GM12874 (cell line): Measurements from ENCODE around the gene EIF2B2.

Experiments
- TF ChIP-seq, protein P1 (sequence below): IDR thresholded peaks from 2 replicates; pipeline ENCODE4 v1.5.1; 2011; ENCODE audit warnings: low read depth, mild to moderate bottlenecking, control low read depth, low read length, moderate library complexity; ENCODE audit not compliant: insufficient read depth

The EIF2B2 gene

DNA sequence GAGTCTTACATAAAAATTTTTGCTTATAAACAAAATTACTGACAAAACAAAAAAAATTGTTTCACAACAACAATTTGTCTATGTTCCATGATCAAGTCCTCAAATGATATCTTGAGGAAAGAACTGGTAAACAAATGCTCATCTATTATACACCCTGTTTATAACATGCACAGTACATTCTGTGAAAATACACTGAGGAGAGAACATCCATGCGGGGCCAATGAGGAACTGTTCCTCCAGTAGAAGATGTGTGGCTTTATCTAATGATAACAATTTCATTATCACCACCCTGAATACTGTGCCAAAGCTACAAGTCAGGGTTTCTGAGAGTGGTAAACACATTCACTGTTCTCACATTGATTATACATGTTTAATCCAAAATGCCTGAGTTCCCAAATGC, 37.8 kb downstream of the EIF2B2 start:
- TF ChIP-seq, protein P1, sequence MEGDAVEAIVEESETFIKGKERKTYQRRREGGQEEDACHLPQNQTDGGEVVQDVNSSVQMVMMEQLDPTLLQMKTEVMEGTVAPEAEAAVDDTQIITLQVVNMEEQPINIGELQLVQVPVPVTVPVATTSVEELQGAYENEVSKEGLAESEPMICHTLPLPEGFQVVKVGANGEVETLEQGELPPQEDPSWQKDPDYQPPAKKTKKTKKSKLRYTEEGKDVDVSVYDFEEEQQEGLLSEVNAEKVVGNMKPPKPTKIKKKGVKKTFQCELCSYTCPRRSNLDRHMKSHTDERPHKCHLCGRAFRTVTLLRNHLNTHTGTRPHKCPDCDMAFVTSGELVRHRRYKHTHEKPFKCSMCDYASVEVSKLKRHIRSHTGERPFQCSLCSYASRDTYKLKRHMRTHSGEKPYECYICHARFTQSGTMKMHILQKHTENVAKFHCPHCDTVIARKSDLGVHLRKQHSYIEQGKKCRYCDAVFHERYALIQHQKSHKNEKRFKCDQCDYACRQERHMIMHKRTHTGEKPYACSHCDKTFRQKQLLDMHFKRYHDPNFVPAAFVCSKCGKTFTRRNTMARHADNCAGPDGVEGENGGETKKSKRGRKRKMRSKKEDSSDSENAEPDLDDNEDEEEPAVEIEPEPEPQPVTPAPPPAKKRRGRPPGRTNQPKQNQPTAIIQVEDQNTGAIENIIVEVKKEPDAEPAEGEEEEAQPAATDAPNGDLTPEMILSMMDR: no peak

DNA sequence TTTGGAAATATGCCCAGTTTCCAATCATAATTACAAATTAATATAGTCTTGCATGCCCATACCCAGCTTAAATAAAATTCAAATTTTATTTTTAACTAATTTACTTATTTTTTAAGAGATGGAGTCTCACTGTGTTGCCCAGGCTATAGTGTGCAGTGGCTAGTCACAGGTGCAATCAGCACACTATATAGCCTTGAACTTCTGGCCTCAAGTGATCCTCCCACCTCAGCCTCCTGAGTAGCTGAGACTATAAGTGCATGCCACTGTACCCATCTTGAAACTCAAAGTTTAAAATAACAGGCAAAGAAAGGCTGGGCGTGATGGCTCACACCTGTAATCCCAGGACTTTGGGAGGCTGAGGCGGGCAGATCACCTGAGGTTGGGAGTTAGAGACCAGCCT, 38.2 kb downstream of the EIF2B2 start:
- TF ChIP-seq, protein P1: no peak

DNA sequence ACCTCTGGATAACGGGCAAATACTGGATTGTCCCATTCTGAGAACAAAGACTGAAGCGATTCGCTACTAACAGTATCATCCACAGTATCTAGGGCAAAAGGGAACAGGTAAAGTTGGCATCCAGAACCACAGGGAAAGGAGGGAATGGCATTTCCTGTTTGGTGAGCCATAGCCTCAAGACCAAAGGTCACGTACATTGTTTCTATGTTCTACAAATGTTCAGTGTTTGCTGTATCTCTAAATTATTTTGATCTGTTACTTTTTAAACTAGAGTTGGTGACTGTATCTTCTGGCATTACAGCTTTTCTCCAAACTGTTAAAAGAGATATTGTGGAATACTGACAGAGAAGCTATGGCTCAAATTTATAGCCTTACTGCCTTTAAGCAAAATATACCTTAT, 38.9 kb downstream of the EIF2B2 start:
- TF ChIP-seq, protein P1: no peak

DNA sequence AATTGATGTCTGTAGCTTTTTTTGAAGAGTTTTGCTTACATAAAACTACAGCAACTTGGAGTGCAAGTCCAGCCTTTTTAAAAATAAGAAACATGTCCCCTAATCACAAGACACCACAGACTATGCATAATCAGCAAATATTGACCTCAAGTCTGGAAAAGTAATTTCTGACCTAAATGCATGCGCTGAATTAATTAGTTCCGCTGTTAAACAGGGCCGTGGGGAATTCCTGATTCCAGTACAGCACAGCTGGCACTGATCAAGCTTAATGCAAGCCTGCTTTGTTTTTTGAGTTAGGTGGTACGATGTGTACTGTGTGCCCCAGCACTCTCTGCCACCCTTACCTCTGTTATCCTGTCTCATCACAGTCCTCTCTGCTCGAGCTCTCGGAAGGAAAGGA, 39.3 kb downstream of the EIF2B2 start:
- TF ChIP-seq, protein P1: no peak

DNA sequence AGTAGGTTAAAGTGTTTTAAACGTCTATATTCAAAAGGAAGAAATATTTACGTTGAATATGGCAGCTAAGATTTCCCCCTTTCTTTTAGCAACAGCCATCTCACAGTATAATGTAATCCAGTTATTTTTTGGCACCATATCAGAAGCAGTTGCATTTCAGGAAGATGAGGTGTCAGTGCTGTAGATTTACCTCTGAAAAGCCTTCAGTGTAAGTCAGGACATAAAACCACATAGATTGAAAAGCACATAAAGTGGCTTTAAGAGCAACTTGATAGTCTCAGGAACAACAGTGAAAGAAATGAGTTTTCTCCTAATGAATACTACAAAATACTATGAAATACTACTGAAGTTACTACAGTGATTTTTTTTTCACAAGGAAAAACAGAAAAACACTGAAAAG, 41.6 kb downstream of the EIF2B2 start:
- TF ChIP-seq, protein P1: no peak

DNA sequence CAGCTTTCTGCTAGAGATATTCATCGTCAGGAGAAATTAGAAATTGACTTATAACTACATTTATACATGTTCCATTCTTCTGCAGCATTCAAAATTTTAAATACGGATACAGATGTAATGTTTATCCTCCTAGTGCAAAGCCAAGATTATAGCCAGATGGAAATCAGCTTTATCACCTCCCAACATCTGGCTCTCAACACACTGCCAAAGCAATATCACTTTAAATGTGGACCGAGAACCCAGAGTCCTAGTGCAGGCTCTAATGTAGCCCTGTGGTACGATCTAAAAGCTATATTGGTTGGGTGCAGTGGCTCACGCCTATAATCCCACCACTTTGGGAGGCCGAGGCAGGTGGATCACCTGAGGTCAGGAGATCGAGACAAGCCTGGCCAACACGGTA, 42.0 kb downstream of the EIF2B2 start:
- TF ChIP-seq, protein P1: no peak

DNA sequence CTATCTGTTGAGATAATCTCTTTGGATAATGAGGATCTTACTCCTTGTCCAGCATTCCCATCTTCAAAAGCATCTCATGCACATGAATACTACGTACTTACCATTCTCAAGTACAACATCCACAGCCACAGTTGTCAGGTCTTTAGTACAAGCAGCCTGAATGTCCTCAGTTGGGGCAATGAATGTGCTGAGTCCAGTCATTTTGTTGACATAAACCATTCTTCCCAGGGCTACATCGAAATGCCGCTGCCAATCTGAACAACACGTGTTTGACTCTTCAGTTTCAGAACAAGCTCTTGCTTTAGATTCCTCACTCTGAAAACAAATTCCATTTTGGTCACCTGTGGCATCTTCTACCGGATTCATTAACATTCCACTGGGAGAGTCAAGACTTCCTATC, 43.6 kb downstream of the EIF2B2 start:
- TF ChIP-seq, protein P1: no peak

DNA sequence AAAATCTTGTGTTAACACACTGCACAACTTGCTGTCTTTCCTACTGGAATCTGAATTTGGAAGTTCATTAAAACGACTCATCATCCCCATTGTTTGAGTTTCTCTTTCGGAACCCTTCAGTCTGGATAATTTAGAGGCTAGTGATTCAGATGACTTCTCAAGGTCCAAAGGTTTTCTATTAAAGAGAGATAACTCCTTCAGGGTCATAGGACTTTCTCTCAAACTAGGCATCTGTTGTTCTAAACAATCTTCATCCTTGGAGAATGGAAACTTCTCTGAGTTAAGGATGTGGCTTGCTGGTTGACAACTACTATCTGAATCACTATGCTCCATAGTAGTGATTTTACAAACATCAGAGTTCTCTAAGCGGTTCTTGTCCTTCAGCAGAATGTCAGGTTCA, 44.2 kb downstream of the EIF2B2 start:
- TF ChIP-seq, protein P1: no peak
